Activated CD4-positive, alpha-beta T cell treated with anti-CD3 and anti-CD28 coated beads for 36 hours (primary cell): ENCODE measurements around the gene KCNQ4. TPM values are rescaled to one million over a fixed set of nuclear protein-coding genes. Genes with fewer than 3 reads are reported as not detected.

Experiments
- ATAC-seq: fragments of 200-7000 bp; cut with Tn5 transposase; one replicate; pipeline ENCODE4 v1.10.0; 2021; ENCODE audit warnings: mild to moderate bottlenecking, moderate library complexity
- CTCF ChIA-PET: fragments of 350-600 bp; sonication (Branson Sonifier 250); formaldehyde crosslinking; loops from one replicate; lab custom pipeline; 2021; ENCODE audit warnings: antibody characterized with exemption; lab: Charles Lee
- POLR2A ChIA-PET: fragments of 350-600 bp; sonication (Branson Sonifier 250); formaldehyde crosslinking; loops from one replicate; lab custom pipeline; 2021; ENCODE audit warnings: antibody characterized with exemption, inconsistent platforms; lab: Charles Lee
- DNase-seq: peaks from one replicate; pipeline ENCODE4 v3.0.0-alpha.2; 2020
- H3K27ac Mint-ChIP-seq: one replicate; pipeline ENCODE4 v1.8.0; 2021; ENCODE audit warnings: mixed read lengths
- H3K27me3 Mint-ChIP-seq: one replicate; pipeline ENCODE4 v1.8.0; 2021; ENCODE audit warnings: mixed read lengths
- H3K36me3 Mint-ChIP-seq: one replicate; pipeline ENCODE4 v1.8.0; 2021; ENCODE audit warnings: low read depth, mixed read lengths
- H3K4me1 Mint-ChIP-seq: one replicate; pipeline ENCODE4 v1.8.0; 2021; ENCODE audit warnings: mixed read lengths
- H3K4me3 Mint-ChIP-seq: one replicate; pipeline ENCODE4 v1.8.0; 2021; ENCODE audit warnings: mild to moderate bottlenecking, moderate library complexity, mixed read lengths
- H3K9me3 Mint-ChIP-seq: one replicate; pipeline ENCODE4 v1.8.0; 2021; ENCODE audit warnings: low read depth, mixed read lengths
- intact Hi-C, 2 experiments: fragments of 100-400 bp; cut with DNase I in 1 of 2; cut with micrococcal nuclease in 1 of 2; formaldehyde crosslinking; loops; one replicate each; pipeline versions ENCODE4 v1.14.2 to v1.15.1; 2022 to 2024; cut with DNase I, micrococcal nuclease
- total RNA-seq, 2 experiments: library from RNA; stranded (reverse); gene quantifications; one replicate each; pipeline ENCODE4 v1.2.3, GENCODE V29; 2021

The KCNQ4 gene
- total RNA-seq, 2 experiments from 2014 or later = 0.43 to 0.58 TPM

GRCh38 chr1:40798366-40799281, 15.0 kb downstream of the KCNQ4 start:
- ATAC-seq = no peak
- Mint-ChIP-seq H3K27me3 (no peaks in the 10 kb centered on the region), H3K27ac (no peak overlapping the region), H3K9me3 (no peaks in the 10 kb centered on the region), H3K4me3 (no peak overlapping the region), H3K36me3 (no peaks in the 10 kb centered on the region), H3K4me1 (peaks cover 50% of the 10 kb centered on the region)
- DNase-seq = no peak
- intact Hi-C loops = no loop called here
- ChIA-PET POLR2A (no interaction called here), CTCF (interaction anchor here (0.6 to 1.4 kb wide), 2 partner anchors 9 to 144 kb away, joined by 3 read pairs; no protein-coding TSS in a partner anchor)

- DNase-seq = no peak
- Mint-ChIP-seq H3K27me3 (no peaks in the 10 kb centered on the region), H3K4me3 (no peak overlapping the region), H3K9me3 (no peaks in the 10 kb centered on the region), H3K4me1 (peaks cover 46% of the 10 kb centered on the region), H3K36me3 (no peaks in the 10 kb centered on the region), H3K27ac (no peak overlapping the region)
- no peak for ATAC-seq
- CTCF ChIA-PET = no interaction called here
- POLR2A ChIA-PET = no interaction called here
- intact Hi-C loops = no loop called here
Measured at GRCh38 chr1:40799351-40799867, 15.8 kb downstream of the KCNQ4 start.

GRCh38 chr1:40801742-40802077, 18.1 kb downstream of the KCNQ4 start:
- ATAC-seq = no peak
- CTCF ChIA-PET = no interaction called here
- no peaks in the 10 kb centered on the region for H3K36me3 Mint-ChIP-seq
- H3K27ac Mint-ChIP-seq = no peak overlapping the region
- intact Hi-C loops = loop anchor here (1.0 kb wide), 5 partner anchors 17 to 178 kb away; partner anchors contain the start of genes CITED4 (in 2 of the 2), CTPS1 (in 1 of the 2) and RIMS3 (in 1 of the 2)
- POLR2A ChIA-PET = no interaction called here
- no peak for DNase-seq
- no peaks in the 10 kb centered on the region for H3K27me3 Mint-ChIP-seq
- H3K4me3 Mint-ChIP-seq = peak overlapping the region; percentile 48
- H3K4me1 Mint-ChIP-seq = peaks cover 30% of the 10 kb centered on the region
- no peaks in the 10 kb centered on the region for H3K9me3 Mint-ChIP-seq

- peaks cover 25% of the 10 kb centered on the region for H3K4me1 Mint-ChIP-seq
- peak overlapping the region; percentile 48 for H3K4me3 Mint-ChIP-seq
- intact Hi-C loops = loop anchor here (1.0 kb wide), 5 partner anchors 16 to 177 kb away; partner anchors contain the start of genes CITED4 (in 2 of the 2), CTPS1 (in 1 of the 2) and RIMS3 (in 1 of the 2)
- DNase-seq = peak; percentile 93
- POLR2A ChIA-PET = no interaction called here
- no peaks in the 10 kb centered on the region for H3K36me3 Mint-ChIP-seq
- no peaks in the 10 kb centered on the region for H3K27me3 Mint-ChIP-seq
- peak; percentile 95 for ATAC-seq
- CTCF ChIA-PET = interaction anchor here (0.8 kb wide), 1 partner anchor 38 kb away, joined by 4 read pairs; no protein-coding TSS in a partner anchor
- no peak overlapping the region for H3K27ac Mint-ChIP-seq
- no peaks in the 10 kb centered on the region for H3K9me3 Mint-ChIP-seq
Measured at GRCh38 chr1:40802078-40802741, 18.6 kb downstream of the KCNQ4 start.

GRCh38 chr1:40802742-40803113, 19.1 kb downstream of the KCNQ4 start:
- Mint-ChIP-seq H3K9me3 (no peaks in the 10 kb centered on the region), H3K27ac (no peak overlapping the region), H3K36me3 (no peaks in the 10 kb centered on the region), H3K4me3 (no peak overlapping the region), H3K27me3 (no peaks in the 10 kb centered on the region), H3K4me1 (peaks cover 21% of the 10 kb centered on the region)
- ATAC-seq (peak; percentile 4), DNase-seq (no peak)
- CTCF ChIA-PET = interaction anchor here (0.8 kb wide), 1 partner anchor 38 kb away, joined by 4 read pairs; no protein-coding TSS in a partner anchor
- intact Hi-C loops = loop anchor here (1.0 kb wide), 5 partner anchors 16 to 177 kb away; partner anchors contain the start of genes CITED4 (in 2 of the 2), CTPS1 (in 1 of the 2) and RIMS3 (in 1 of the 2)
- POLR2A ChIA-PET = no interaction called here

- intact Hi-C loops = no loop called here
- POLR2A ChIA-PET = no interaction called here
Measured at GRCh38 chr1:40803447-40803846, 19.9 kb downstream of the KCNQ4 start.

GRCh38 chr1:40803902-40804301, 20.3 kb downstream of the KCNQ4 start:
- ChIA-PET CTCF (interaction anchor here (0.8 kb wide), 1 partner anchor 46 kb away, joined by 3 read pairs; no protein-coding TSS in a partner anchor), POLR2A (interaction anchor here (0.6 kb wide), 1 partner anchor 173 kb away, joined by 10 read pairs; no protein-coding TSS in a partner anchor)
- Mint-ChIP-seq H3K9me3 (no peaks in the 10 kb centered on the region), H3K27me3 (no peaks in the 10 kb centered on the region), H3K27ac (no peak overlapping the region), H3K36me3 (no peaks in the 10 kb centered on the region), H3K4me1 (peaks cover 24% of the 10 kb centered on the region), H3K4me3 (no peak overlapping the region)
- no peak for ATAC-seq
- intact Hi-C loops = no loop called here
- no peak for DNase-seq

More at GRCh38 chr1:40803447-40803846, 19.9 kb downstream of the KCNQ4 start:
- Mint-ChIP-seq H3K4me1 (peaks cover 21% of the 10 kb centered on the region), H3K27me3 (no peaks in the 10 kb centered on the region), H3K4me3 (no peak overlapping the region), H3K9me3 (no peaks in the 10 kb centered on the region), H3K36me3 (no peaks in the 10 kb centered on the region), H3K27ac (no peak overlapping the region)
- ATAC-seq (no peak), DNase-seq (no peak)
- CTCF ChIA-PET = interaction anchor here (0.8 kb wide), 1 partner anchor 46 kb away, joined by 3 read pairs; no protein-coding TSS in a partner anchor

- Mint-ChIP-seq H3K36me3 (no peaks in the 10 kb centered on the region), H3K4me3 (no peak overlapping the region), H3K9me3 (no peaks in the 10 kb centered on the region), H3K4me1 (peaks cover 30% of the 10 kb centered on the region), H3K27ac (no peak overlapping the region), H3K27me3 (no peaks in the 10 kb centered on the region)
- CTCF ChIA-PET = interaction anchor here (0.5 to 0.7 kb wide), 2 partner anchors 125 to 161 kb away, joined by 3 read pairs; no protein-coding TSS in a partner anchor
- POLR2A ChIA-PET = interaction anchor here (0.7 kb wide), 1 partner anchor 58 kb away, joined by 3 read pairs; no protein-coding TSS in a partner anchor
- no peak for DNase-seq
- no peak for ATAC-seq
- intact Hi-C loops = no loop called here
Measured at GRCh38 chr1:40806240-40806639, 22.7 kb downstream of the KCNQ4 start.

- CTCF ChIA-PET = interaction anchor here (0.5 to 0.9 kb wide), 3 partner anchors 11 to 162 kb away, joined by 3 read pairs; no protein-coding TSS in a partner anchor
- Mint-ChIP-seq H3K27me3 (no peaks in the 10 kb centered on the region), H3K9me3 (no peaks in the 10 kb centered on the region), H3K4me1 (peaks cover 22% of the 10 kb centered on the region), H3K4me3 (no peak overlapping the region), H3K36me3 (no peaks in the 10 kb centered on the region), H3K27ac (no peak overlapping the region)
- no peak for DNase-seq
- intact Hi-C loops = no loop called here
- POLR2A ChIA-PET = interaction anchor here (0.6 kb wide), 1 partner anchor 88 kb away, joined by 3 read pairs; no protein-coding TSS in a partner anchor
- no peak for ATAC-seq
Measured at GRCh38 chr1:40806731-40807695, 23.4 kb downstream of the KCNQ4 start.

GRCh38 chr1:40808002-40808401, 24.4 kb downstream of the KCNQ4 start:
- no peaks in the 10 kb centered on the region for H3K27me3 Mint-ChIP-seq
- H3K4me3 Mint-ChIP-seq = no peak overlapping the region
- H3K36me3 Mint-ChIP-seq = no peaks in the 10 kb centered on the region
- no peak for DNase-seq
- intact Hi-C loops = no loop called here
- ChIA-PET POLR2A (no interaction called here), CTCF (interaction anchor here (0.7 kb wide), 1 partner anchor 229 kb away, joined by 4 read pairs; no protein-coding TSS in a partner anchor)
- peaks cover 19% of the 10 kb centered on the region for H3K4me1 Mint-ChIP-seq
- H3K9me3 Mint-ChIP-seq = no peaks in the 10 kb centered on the region
- ATAC-seq = no peak
- H3K27ac Mint-ChIP-seq = no peak overlapping the region
